PC-3 (cell line): Measurements from ENCODE around the gene MAST2. TPM values are rescaled to one million over a fixed set of nuclear protein-coding genes. Genes with fewer than 3 reads are reported as not detected.

ENCODE experiments used
- ATAC-seq: fragments of 200-7000 bp; cut with Tn5 transposase; 2 replicates; pipeline ENCODE4 v1.9.1; 2020; ENCODE audit warnings: mild to moderate bottlenecking, moderate library complexity
- BruUV-seq: library from RNA; stranded (reverse); fragments of 400-500 nt; replicated peaks from 2 replicates; lab custom pipeline; 2021; lab: Mats Ljungman, UMichigan
- CTCF ChIA-PET: fragments of 300-600 bp; sonication (Branson Sonifier 250); formaldehyde crosslinking; loops from one replicate; lab custom pipeline; 2022; ENCODE audit warnings: antibody characterized with exemption; lab: Charles Lee
- POLR2A ChIA-PET: fragments of 300-600 bp; sonication (Branson Sonifier 250); formaldehyde crosslinking; loops from one replicate; lab custom pipeline; 2022; ENCODE audit warnings: antibody characterized with exemption; ENCODE audit not compliant: unreplicated experiment; lab: Charles Lee
- DNase-seq: peaks from one replicate; pipeline ENCODE4 v3.0.0-alpha.2; 2015
- H2AFZ ChIP-seq: fragments of 300-600 bp; sonication (generic); 2 replicates; pipeline ENCODE4 v1.6.0; 2016; ENCODE audit warnings: antibody characterized with exemption, low read length
- H3F3A ChIP-seq: fragments of 300-600 bp; sonication (generic); one replicate; pipeline ENCODE4 v1.6.0; 2017; ENCODE audit warnings: antibody characterized with exemption, low read length, control low read depth, mild to moderate bottlenecking; ENCODE audit not compliant: unreplicated experiment
- H3K27ac ChIP-seq: fragments of 300-600 bp; sonication (generic); 2 replicates; pipeline ENCODE4 v1.5.1; 2016; ENCODE audit warnings: mild to moderate bottlenecking, low read length
- H3K27me3 ChIP-seq: fragments of 300-600 bp; sonication (generic); 2 replicates; pipeline ENCODE4 v1.6.1; 2016; ENCODE audit warnings: low read length, mixed read lengths
- H3K36me3 ChIP-seq: fragments of 300-600 bp; sonication (generic); 2 replicates; pipeline ENCODE4 v1.6.1; 2016; ENCODE audit warnings: low read depth, mixed run types, low read length, mixed read lengths
- H3K4me1 ChIP-seq: fragments of 300-600 bp; sonication (generic); 2 replicates; pipeline ENCODE4 v1.5.1; 2016; ENCODE audit warnings: low read length; ENCODE audit not compliant: insufficient read depth
- H3K4me2 ChIP-seq: fragments of 300-600 bp; sonication (generic); 2 replicates; pipeline ENCODE4 v1.6.0; 2016; ENCODE audit warnings: low read length
- H3K4me3 ChIP-seq: fragments of 300-600 bp; sonication (generic); 2 replicates; pipeline ENCODE4 v1.5.1; 2016; ENCODE audit warnings: mild to moderate bottlenecking, low read length, mixed read lengths
- H3K79me2 ChIP-seq: fragments of 300-600 bp; sonication (generic); 2 replicates; pipeline ENCODE4 v1.6.1; 2017; ENCODE audit warnings: low read length, mixed read lengths
- H3K9ac ChIP-seq: fragments of 300-600 bp; sonication (generic); 2 replicates; pipeline ENCODE4 v1.6.0; 2016; ENCODE audit warnings: mild to moderate bottlenecking, low read length
- H3K9me2 ChIP-seq: fragments of 300-600 bp; sonication (generic); replicated peaks from 2 replicates; pipeline ENCODE4 v1.6.1; 2016; ENCODE audit warnings: mixed run types, low read length, mixed read lengths
- H3K9me3 ChIP-seq: fragments of 300-600 bp; sonication (generic); 2 replicates; pipeline ENCODE4 v1.6.1; 2016; ENCODE audit warnings: low read length, mixed read lengths
- H4K20me1 ChIP-seq: fragments of 300-600 bp; sonication (generic); 2 replicates; pipeline ENCODE4 v1.6.1; 2016; ENCODE audit warnings: low read length, mixed read lengths
- EZH2 ChIP-seq: fragments of 300-600 bp; sonication (generic); IDR thresholded peaks from one replicate; pipeline ENCODE4 v1.6.1; 2017; ENCODE audit warnings: antibody characterized with exemption, mild to moderate bottlenecking, low read length; ENCODE audit not compliant: unreplicated experiment
- EZH2phosphoT487 ChIP-seq: fragments of 300-600 bp; sonication (generic); IDR thresholded peaks from 2 replicates; pipeline ENCODE4 v1.6.1; 2018; ENCODE audit warnings: mild to moderate bottlenecking, antibody characterized with exemption, low read length, borderline replicate concordance
- intact Hi-C: fragments of 100-400 bp; cut with micrococcal nuclease; formaldehyde crosslinking; loops from 2 replicates; pipeline ENCODE4 v1.9.0; 2023
- total RNA-seq: library from RNA; depleted of rRNA; stranded (reverse); fragments of >200 nt; gene quantifications from 2 replicates; pipeline ENCODE4 v1.2.3, GENCODE V29; 2014
- TF ChIP-seq, protein P1 (sequence below): fragments of 300-600 bp; sonication (generic); conservative IDR thresholded peaks from 2 replicates; pipeline ENCODE4 v1.5.1; 2017; ENCODE audit warnings: antibody characterized with exemption, low read depth, mild to moderate bottlenecking, low read length

Gene MAST2
- total RNA-seq, 1 experiment from 2014 or later: 29.3 TPM

- H3K9ac ChIP-seq: no peak overlapping the region
- no peak for ATAC-seq
- H2AFZ ChIP-seq: no peak overlapping the region
- H3K36me3 ChIP-seq: peaks cover 11% of the 10 kb centered on the region; the same call in 1 of the 2 replicates
- ChIA-PET POLR2A (interaction anchor here (0.5 to 0.7 kb wide), 2 partner anchors 125 to 135 kb away, joined by 3 to 5 read pairs; no protein-coding TSS in a partner anchor), CTCF (no interaction called here)
- no peaks in the 10 kb centered on the region for H3K9me3 ChIP-seq
- no TSS peak for BruUV-seq
- no peak overlapping the region for H3K27ac ChIP-seq
- TF ChIP-seq, protein P1, sequence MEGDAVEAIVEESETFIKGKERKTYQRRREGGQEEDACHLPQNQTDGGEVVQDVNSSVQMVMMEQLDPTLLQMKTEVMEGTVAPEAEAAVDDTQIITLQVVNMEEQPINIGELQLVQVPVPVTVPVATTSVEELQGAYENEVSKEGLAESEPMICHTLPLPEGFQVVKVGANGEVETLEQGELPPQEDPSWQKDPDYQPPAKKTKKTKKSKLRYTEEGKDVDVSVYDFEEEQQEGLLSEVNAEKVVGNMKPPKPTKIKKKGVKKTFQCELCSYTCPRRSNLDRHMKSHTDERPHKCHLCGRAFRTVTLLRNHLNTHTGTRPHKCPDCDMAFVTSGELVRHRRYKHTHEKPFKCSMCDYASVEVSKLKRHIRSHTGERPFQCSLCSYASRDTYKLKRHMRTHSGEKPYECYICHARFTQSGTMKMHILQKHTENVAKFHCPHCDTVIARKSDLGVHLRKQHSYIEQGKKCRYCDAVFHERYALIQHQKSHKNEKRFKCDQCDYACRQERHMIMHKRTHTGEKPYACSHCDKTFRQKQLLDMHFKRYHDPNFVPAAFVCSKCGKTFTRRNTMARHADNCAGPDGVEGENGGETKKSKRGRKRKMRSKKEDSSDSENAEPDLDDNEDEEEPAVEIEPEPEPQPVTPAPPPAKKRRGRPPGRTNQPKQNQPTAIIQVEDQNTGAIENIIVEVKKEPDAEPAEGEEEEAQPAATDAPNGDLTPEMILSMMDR: no peak
- TF ChIP-seq EZH2 (no peak), EZH2phosphoT487 (no peak)
- H3F3A ChIP-seq: no peaks in the 10 kb centered on the region
- no peaks in the 10 kb centered on the region; the same call in 1 of the 2 replicates for H3K4me1 ChIP-seq
- intact Hi-C loops: no loop called here
- DNase-seq: no peak
- H3K79me2 ChIP-seq: no peaks in the 10 kb centered on the region
- no peaks in the 10 kb centered on the region for H3K27me3 ChIP-seq
- no peaks in the 10 kb centered on the region for H3K9me2 ChIP-seq
- H3K4me3 ChIP-seq: no peak overlapping the region
- H4K20me1 ChIP-seq: no peaks in the 10 kb centered on the region
- H3K4me2 ChIP-seq: no peak overlapping the region
Measured at GRCh38 chr1:46003315-46003714, 199.9 kb downstream of the MAST2 start.

DNA sequence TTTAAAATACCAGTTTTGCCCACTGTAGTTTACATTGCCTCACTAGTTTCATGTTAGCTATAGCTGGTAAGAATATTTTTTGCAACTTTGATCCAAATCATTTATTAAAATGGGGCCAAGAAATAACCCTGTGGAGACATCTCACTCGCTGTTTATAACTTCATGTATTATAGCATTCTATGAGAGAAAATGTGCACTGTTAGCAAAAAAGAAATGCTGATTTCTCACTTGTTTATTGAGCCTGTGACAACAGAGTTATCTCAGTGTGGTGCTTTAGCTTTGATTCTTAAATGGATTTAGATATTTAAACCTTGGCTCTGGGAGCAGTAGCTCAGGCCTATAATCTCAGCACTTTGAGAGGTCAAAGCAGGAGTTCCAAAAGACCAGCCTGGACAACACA is 201.1 kb downstream of the MAST2 start:
- H3K27ac ChIP-seq: no peak overlapping the region
- BruUV-seq: no TSS peak
- H3K4me2 ChIP-seq: no peak overlapping the region
- peaks cover 18% of the 10 kb centered on the region; the same call in 1 of the 2 replicates for H3K36me3 ChIP-seq
- DNase-seq (no peak), ATAC-seq (no peak)
- H3K4me1 ChIP-seq: no peaks in the 10 kb centered on the region; the same call in 1 of the 2 replicates
- no peaks in the 10 kb centered on the region for H3K79me2 ChIP-seq
- no peak for TF ChIP-seq EZH2
- TF ChIP-seq, protein P1: no peak
- no peak for TF ChIP-seq EZH2phosphoT487
- no peaks in the 10 kb centered on the region for H3F3A ChIP-seq
- intact Hi-C loops: no loop called here
- H3K4me3 ChIP-seq: no peak overlapping the region
- CTCF ChIA-PET: no interaction called here
- no peak overlapping the region for H3K9ac ChIP-seq
- no peaks in the 10 kb centered on the region for H3K9me3 ChIP-seq
- no peaks in the 10 kb centered on the region for H3K9me2 ChIP-seq
- H2AFZ ChIP-seq: no peak overlapping the region
- POLR2A ChIA-PET: interaction anchor here (0.5 to 0.7 kb wide), 3 partner anchors 43 to 1222 kb away, joined by 3 to 6 read pairs (median 3); no protein-coding TSS in a partner anchor
- no peaks in the 10 kb centered on the region for H3K27me3 ChIP-seq
- no peaks in the 10 kb centered on the region for H4K20me1 ChIP-seq

DNA sequence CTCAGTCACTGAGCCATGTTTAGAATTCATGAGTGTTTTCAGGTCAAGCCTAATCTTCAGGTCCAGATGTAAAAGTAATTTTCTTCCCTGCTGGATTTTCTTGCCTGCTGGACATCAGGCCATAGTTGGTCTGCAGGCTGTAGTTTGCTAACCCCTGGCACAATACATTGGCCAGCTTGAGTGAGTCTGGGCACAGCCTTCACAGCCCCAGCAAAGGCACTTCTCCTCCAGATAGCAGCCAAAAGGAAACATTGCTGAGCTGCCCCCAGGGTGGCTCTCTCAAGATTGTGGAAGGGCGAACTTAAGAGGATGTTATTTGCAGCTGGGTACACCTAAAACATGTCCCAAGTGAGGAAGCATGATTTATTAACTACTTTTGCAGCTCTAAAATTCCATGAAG is 202.2 kb downstream of the MAST2 start:
- Histone ChIP-seq H3K27me3 (no peaks in the 10 kb centered on the region), H3K4me1 (no peaks in the 10 kb centered on the region; the same call in 1 of the 2 replicates), H3K4me3 (no peak overlapping the region), H3K9ac (no peak overlapping the region), H3K79me2 (no peaks in the 10 kb centered on the region), H3K27ac (no peak overlapping the region), H3K36me3 (peaks cover 21% of the 10 kb centered on the region; the same call in 1 of the 2 replicates), H3K9me3 (no peaks in the 10 kb centered on the region), H3K4me2 (no peak overlapping the region), H2AFZ (no peak overlapping the region), H3F3A (no peaks in the 10 kb centered on the region), H3K9me2 (no peaks in the 10 kb centered on the region), H4K20me1 (no peaks in the 10 kb centered on the region)
- ATAC-seq: no peak
- CTCF ChIA-PET: no interaction called here
- no peak for DNase-seq
- POLR2A ChIA-PET: no interaction called here
- BruUV-seq: no TSS peak
- TF ChIP-seq EZH2 (no peak), EZH2phosphoT487 (no peak)
- TF ChIP-seq, protein P1: no peak
- intact Hi-C loops: no loop called here
